GM19438 (cell line): ENCODE measurements around the gene ANXA5.
"Not testable (repeated sequence)": the region's sequence is repeated elsewhere in the genome, so short reads cannot be mapped to it uniquely, and the experiment has no call there.

Source experiments
- ATAC-seq: cut with Tn5 transposase; IDR thresholded peaks from one replicate; pipeline ENCODE4 v1.9.1; 2021; ENCODE audit warnings: low read depth; ENCODE audit not compliant: unreplicated experiment

ANXA5 gene

DNA sequence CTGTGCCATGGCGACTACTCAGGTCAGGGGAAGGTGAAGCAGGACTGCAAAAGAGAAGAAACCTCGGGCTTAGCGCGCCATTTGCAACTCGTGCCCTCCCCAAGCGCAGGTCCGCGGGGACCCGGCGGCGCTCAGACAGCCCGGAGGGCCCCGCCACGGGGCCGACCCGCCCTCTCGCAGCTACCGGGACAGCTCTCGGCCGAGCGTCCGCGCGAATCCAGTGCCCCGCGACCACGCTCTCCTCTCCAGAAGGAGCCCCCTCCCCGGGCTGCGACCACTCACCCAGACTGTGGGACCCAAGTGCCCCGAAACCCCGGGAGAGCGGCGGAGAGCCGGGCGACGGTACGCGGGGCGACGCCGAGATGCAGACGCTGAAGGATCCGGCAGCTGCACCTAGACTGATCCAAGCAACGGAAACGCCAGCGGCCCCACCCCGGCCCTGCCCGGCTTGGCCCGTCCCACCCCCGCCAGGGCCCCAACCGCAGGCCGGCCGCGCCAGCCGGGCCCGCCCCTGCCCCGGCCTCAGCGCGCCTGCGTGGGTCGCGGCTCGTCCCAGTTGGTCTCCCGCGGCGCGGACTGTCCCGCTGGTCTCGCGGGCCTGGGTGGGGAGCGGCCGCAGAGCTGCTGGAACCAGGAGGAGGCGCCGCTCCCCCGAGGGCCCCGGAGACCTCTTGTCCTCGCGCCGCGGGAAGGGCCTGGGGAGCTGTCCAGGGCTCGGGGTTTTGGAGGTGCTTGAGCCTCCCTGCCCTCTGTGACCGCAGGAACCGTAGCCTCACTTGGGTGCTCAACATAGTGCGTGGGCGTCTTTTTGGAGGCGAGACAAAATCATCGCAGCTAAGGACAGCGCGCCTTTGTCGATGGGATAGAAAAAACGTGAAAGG lies at the start of gene ANXA5:
Gene ANXA5 (minus strand): TSS at position 400 of the 881 bp plus-strand sequence. CDS start 391 bp downstream, at position 9.
- ATAC-seq, result peak; percentile 90

GRCh38 chr4:121742794-121743193 lies 46.0 kb upstream of the ANXA5 start:
- ATAC-seq, result no peak

DNA sequence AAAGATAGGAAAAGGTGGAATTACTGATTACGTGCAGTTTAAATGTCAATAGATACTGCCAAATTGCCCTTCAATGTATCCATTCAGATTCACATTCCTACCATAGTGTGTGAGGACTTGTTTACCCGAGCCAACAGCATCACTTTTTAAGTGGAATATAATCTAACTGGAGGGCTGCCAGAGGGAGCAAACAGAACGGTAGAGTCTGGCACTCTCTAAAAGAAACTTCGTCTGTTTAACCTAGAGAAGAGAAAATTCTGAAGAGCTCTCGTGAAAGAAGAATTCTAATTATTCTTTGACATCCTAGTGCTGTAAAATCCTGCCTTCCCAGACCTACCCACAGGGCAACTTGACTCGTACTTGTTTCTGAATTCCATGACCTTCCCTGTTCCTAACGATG lies 45.0 kb upstream of the ANXA5 start:
- no peak for ATAC-seq

- no peak for ATAC-seq
Observed at GRCh38 chr4:121740796-121741409, 44.1 kb upstream of the ANXA5 start.

GRCh38 chr4:121739575-121739974 lies 42.8 kb upstream of the ANXA5 start:
- ATAC-seq, result no peak

DNA sequence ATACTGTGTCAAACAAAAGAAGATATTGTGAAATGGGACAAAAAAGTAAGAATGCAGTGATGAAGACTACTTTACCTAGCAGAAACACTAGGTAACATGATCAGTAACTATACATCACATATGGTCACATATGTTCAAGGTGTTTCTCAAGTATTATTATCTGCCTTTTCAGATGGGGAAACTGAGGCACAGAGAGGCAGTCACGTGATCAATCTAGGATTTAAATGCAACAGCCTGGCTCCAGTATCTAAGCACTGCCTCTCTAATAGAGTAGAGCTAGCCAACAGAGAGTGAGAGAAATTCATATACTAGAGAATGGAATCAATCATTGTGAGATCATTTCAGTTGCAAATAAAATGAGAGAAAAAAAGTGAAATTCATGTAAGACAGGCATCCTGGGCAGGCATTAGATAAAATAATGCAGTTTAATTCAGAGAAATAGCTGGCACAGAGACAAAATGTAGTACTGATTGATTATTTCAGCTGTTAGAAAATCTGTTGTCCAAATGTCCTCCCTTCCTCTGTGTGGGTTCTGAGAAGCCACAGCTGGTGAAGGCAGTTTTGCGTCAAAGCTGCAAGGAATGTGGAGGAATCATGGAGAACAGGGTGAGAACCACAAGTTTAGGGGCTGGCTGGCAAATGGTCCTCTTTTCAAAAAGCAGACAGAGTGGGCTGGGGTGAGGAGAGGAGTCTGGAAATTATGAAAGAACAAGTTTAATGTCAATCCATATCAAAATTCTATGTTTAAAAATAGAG lies 42.2 kb upstream of the ANXA5 start:
- ATAC-seq, result no peak

GRCh38 chr4:121737846-121738554 lies 41.2 kb upstream of the ANXA5 start:
- ATAC-seq, result no peak

GRCh38 chr4:121736735-121737351 lies 40.1 kb upstream of the ANXA5 start:
- no peak for ATAC-seq

DNA sequence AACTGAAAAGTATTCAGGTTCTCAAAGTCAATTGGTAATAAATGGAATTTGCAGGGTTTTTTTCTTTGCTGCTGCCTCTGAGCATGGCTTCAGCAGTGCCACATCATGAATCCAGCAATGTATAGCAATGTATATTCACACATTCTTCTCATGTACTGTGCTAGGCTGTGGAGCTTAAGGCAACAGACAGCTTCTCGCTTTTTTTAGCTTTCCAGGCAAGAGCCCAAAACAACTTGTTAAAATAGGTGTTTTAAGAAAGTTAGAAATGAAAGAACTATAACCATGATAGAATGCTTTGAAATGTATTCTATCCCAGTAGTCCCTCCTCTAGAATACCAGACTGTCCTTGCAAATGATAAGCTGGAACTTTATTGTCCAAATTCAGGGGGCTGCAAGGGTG lies 37.8 kb upstream of the ANXA5 start:
- no peak for ATAC-seq

DNA sequence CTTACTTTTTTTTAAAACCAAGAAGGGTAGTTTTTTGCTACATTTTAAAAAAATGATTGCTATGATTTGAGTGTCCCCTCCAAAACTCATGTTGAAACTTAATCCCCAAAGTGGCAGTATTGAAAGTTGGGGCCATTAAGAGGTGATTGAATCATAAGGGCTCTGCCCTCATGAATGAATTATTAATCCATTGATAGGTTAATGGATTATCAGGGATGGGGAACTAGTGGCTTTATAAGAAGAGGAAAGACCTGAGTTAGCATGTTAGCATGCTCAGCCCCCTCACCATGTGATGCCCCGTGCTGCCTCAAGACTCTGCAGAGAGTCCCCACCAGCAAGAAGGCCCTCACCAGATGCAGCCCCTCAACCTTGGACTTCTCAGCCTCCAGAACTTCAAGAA lies 37.2 kb upstream of the ANXA5 start:
- no peak for ATAC-seq

DNA sequence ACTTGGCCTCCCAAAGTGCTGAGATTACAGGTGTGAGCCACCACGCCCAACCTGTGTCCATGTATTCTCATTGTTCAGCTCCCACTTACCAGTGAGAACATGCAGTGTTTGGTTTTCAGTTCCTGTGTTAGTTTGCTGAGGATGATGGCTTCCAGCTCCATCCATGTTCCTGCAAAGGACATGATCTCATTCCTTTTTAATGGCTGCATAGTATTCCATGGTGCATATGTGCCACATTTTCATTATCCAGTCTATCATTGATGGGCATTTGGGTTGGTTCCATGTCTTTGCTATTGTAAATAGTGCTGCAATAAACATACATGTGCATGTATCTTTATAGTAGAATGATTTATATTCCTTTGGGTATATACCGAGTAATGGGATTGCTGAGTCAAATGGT lies 33.0 kb upstream of the ANXA5 start:
- not testable (repeated sequence) for ATAC-seq

DNA sequence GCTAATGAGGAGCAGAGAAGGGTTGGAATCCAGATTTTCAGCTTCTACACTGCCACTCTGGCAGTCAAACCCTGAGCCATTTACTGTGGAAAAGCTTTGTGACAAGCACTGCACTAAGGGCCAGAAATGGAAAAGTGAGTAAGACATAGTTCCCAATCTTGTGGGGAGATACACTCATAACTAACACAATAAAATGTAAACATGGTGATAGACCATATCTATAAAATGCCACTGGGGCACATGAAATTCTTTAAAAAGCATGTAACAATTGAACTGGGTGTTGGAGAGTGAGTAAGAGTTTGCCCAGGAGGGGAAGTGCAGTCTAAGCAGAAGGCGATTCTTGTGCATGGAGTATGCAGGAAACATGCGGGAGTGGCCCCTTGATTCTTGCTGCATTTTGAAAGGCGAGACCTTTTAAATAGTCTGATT lies 32.0 kb upstream of the ANXA5 start:
- ATAC-seq, result no peak

GRCh38 chr4:121728066-121728465 lies 31.3 kb upstream of the ANXA5 start:
- no peak for ATAC-seq

DNA sequence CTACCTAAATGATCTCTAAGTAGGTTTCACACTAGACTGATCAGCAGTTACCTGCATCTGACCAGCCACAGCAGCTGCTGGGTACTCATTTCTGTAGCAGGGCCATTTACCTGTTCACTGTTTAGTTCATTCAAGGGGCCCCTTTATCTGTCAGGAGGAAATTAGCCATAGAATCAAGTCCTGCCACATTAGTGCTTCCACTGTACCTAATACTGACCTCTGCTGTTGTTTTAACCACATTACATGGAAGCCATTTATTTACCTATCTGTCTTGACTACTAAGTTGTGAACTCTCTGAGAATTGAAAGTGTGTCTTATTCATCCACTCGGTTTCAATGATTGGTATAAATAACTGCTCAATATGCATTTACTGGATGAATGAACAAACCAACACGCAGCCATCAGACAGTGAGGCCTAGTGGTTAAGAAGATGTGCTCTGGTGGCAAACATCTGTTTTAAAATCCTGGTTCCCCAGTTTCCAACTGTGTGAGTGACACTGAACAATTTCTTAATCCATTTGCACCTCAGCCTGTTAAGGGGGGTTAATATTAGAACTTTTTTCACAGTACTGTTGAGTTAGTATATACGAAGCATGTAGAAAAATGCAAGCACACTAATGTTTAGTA lies 30.0 kb upstream of the ANXA5 start:
- ATAC-seq, result peak; percentile 96

DNA sequence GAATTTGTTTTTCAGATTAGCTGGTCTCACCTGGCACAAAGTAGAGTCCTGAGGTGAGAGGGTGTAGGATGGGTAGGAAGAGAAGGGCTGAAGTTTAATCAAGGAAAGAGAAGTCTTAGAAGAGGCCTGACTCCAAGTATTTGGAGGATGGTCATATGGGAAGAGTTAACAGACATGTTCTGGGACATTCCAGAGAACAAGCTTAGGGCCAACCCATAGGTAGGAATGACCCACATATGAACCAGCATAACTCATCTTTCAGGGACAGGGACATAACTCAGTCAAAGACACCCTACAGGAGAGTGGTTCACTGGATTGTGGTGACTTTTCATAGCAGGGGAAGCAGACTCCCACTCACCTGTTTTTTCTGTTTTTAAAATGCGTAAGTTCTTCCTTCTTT lies 27.9 kb upstream of the ANXA5 start:
- no peak for ATAC-seq

- ATAC-seq, result no peak
Observed at GRCh38 chr4:121721700-121722099, 24.9 kb upstream of the ANXA5 start.

GRCh38 chr4:121720109-121720508 lies 23.3 kb upstream of the ANXA5 start:
- ATAC-seq, result no peak

DNA sequence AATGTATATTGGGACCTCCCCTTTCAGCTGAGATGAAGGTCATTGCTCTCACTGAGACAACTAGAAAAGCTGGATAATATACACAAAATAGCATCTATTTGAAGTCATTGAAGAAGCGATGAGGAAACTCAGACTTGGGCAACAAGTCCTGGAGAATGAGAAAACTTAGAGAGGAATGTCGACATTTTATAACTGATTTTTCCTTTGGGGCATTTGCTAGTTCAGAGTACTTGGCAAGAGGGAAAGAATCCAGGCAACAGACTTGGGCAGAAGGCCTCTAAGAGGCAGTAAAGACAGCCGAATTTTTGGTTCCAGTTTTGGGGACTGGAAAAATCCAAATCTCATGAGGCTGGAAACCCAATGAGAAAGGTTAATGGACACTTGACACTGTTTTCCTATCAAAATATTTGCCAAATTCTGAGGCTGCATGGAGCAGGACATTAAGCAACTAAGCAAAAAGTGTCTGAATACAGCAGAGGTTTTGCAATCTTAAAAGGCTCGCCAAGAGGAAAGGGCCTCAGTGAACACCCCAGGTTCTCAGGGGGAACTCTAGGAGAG lies 21.0 kb upstream of the ANXA5 start:
- no peak for ATAC-seq

DNA sequence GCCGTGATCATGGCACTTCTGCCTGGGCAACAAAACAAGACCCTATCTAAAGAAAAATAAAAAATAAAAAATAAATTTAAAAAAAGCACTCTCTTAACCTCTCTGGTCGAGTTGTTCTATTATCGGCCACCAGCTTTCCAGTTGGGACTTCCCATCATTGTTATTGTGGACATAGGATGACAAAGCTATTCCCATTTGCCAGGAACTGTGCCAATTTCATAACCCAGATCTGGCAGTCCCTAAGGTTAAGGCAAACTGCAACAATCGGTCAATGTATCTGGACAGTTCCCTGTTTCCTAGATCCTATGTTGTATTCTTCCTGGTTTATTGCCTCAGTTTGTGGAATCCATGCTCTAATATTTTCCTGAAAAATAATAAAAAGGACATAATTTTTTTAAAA lies 17.8 kb upstream of the ANXA5 start:
- no peak for ATAC-seq
